SU-DHL-6 (cell line): ENCODE results near the gene KRT16.

Source experiments
- H2AFZ ChIP-seq: fragments of 200-600 bp; sonication (generic); 2 replicates; pipeline ENCODE4 v1.6.1; 2014; ENCODE audit warnings: low read depth, mild to moderate bottlenecking, moderate library complexity, mixed read lengths, antibody characterized with exemption, low read length; ENCODE audit not compliant: severe bottlenecking
- H3F3A ChIP-seq: fragments of 200-600 bp; shearing (Covaris generic); 2 replicates; pipeline ENCODE4 v1.6.0; 2016; ENCODE audit warnings: antibody characterized with exemption, mild to moderate bottlenecking; ENCODE audit not compliant: insufficient read depth
- H3K27ac ChIP-seq: fragments of 200-600 bp; sonication (generic); 2 replicates; pipeline ENCODE4 v1.5.1; 2016; ENCODE audit warnings: low read depth, mild to moderate bottlenecking, low read length, moderate library complexity, mixed read lengths
- H3K27me3 ChIP-seq: fragments of 200-600 bp; sonication (generic), shearing (Covaris generic); 2 replicates; pipeline ENCODE4 v1.6.0; 2014; ENCODE audit warnings: mild to moderate bottlenecking, low read length
- H3K36me3 ChIP-seq: fragments of 200-600 bp; sonication (generic); 2 replicates; pipeline ENCODE4 v1.6.1; 2014; ENCODE audit warnings: mild to moderate bottlenecking, low read length, mixed read lengths
- H3K4me2 ChIP-seq: fragments of 300-600, 200-600 bp; shearing (Covaris generic), sonication (generic); 2 replicates; pipeline ENCODE4 v1.6.0; 2014; ENCODE audit warnings: low read length, low read depth, mild to moderate bottlenecking; ENCODE audit not compliant: poor library complexity, severe bottlenecking
- H3K4me3 ChIP-seq: fragments of 200-600 bp; sonication (generic); 2 replicates; pipeline ENCODE4 v1.5.1; 2014; ENCODE audit warnings: antibody characterized with exemption, low read length, mild to moderate bottlenecking, mixed read lengths; ENCODE audit not compliant: insufficient read depth, poor library complexity, severe bottlenecking
- H3K79me2 ChIP-seq: fragments of 200-600 bp; sonication (generic); 2 replicates; pipeline ENCODE4 v1.6.1; 2014; ENCODE audit warnings: mild to moderate bottlenecking, low read length, moderate library complexity; ENCODE audit not compliant: insufficient read depth
- H3K9ac ChIP-seq: fragments of 200-600 bp; sonication (generic); 2 replicates; pipeline ENCODE4 v1.7.0; 2014; ENCODE audit warnings: mild to moderate bottlenecking, low read length
- H3K9me2 ChIP-seq: fragments of 200-600 bp; sonication (generic); replicated peaks from 2 replicates; pipeline ENCODE4 v1.6.1; 2014; ENCODE audit warnings: low read length; ENCODE audit not compliant: insufficient read depth
- H3K9me3 ChIP-seq: fragments of 200-600 bp; sonication (generic); 2 replicates; pipeline ENCODE4 v1.6.1; 2014; ENCODE audit warnings: low read length, mixed read lengths; ENCODE audit not compliant: insufficient read depth
- H4K20me1 ChIP-seq: fragments of 200-600 bp; sonication (generic); 2 replicates; pipeline ENCODE4 v1.6.1; 2014; ENCODE audit warnings: low read depth, mild to moderate bottlenecking, antibody characterized with exemption, low read length, moderate library complexity, mixed read lengths
- EZH2phosphoT487 ChIP-seq: fragments of 200-600 bp; sonication (generic), shearing (Covaris generic); conservative IDR thresholded peaks from 2 replicates; pipeline ENCODE4 v1.6.1; 2018; ENCODE audit warnings: mild to moderate bottlenecking, antibody characterized with exemption, low read length, moderate library complexity, mixed read lengths
- TF ChIP-seq, protein P1 (sequence below): fragments of 200-600 bp; sonication (generic); IDR thresholded peaks from one replicate; pipeline ENCODE4 v1.5.1; 2017; ENCODE audit warnings: antibody characterized with exemption, mild to moderate bottlenecking, low read length, moderate library complexity; ENCODE audit not compliant: insufficient read depth, poor library complexity, severe bottlenecking

Gene KRT16

GRCh38 chr17:41571561-41572434 is 40.8 kb downstream of the KRT16 start, which contains the start of gene KRT9:
Gene KRT9 (minus strand): TSS chr17:41572059. CDS start chr17:41571992, 67 bp downstream.
- H3K4me2 ChIP-seq = no peak within 1 kb of the TSS
- H3K27ac ChIP-seq = no peak within 1 kb of the TSS
- H3K4me3 ChIP-seq = no peak within 1 kb of the TSS
- TF ChIP-seq, protein P1, sequence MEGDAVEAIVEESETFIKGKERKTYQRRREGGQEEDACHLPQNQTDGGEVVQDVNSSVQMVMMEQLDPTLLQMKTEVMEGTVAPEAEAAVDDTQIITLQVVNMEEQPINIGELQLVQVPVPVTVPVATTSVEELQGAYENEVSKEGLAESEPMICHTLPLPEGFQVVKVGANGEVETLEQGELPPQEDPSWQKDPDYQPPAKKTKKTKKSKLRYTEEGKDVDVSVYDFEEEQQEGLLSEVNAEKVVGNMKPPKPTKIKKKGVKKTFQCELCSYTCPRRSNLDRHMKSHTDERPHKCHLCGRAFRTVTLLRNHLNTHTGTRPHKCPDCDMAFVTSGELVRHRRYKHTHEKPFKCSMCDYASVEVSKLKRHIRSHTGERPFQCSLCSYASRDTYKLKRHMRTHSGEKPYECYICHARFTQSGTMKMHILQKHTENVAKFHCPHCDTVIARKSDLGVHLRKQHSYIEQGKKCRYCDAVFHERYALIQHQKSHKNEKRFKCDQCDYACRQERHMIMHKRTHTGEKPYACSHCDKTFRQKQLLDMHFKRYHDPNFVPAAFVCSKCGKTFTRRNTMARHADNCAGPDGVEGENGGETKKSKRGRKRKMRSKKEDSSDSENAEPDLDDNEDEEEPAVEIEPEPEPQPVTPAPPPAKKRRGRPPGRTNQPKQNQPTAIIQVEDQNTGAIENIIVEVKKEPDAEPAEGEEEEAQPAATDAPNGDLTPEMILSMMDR = no peak
- TF ChIP-seq EZH2phosphoT487 = no peak
- no peaks in the 10 kb centered on the region for H3F3A ChIP-seq
- no peaks in the 10 kb centered on the region; the same call in 1 of the 2 replicates for H3K9me3 ChIP-seq
- H3K36me3 ChIP-seq = no peaks in the 10 kb centered on the region
- no peaks in the 10 kb centered on the region for H3K27me3 ChIP-seq
- no peaks in the 10 kb centered on the region for H4K20me1 ChIP-seq
- no peaks in the 10 kb centered on the region for H3K79me2 ChIP-seq
- no peak within 1 kb of the TSS for H3K9ac ChIP-seq
- H2AFZ ChIP-seq = no peak within 1 kb of the TSS
- no peaks in the 10 kb centered on the region for H3K9me2 ChIP-seq

GRCh38 chr17:41567317-41567716 is 45.2 kb downstream of the KRT16 start:
- Histone ChIP-seq H3F3A (no peaks in the 10 kb centered on the region), H3K27me3 (no peaks in the 10 kb centered on the region), H2AFZ (no peak overlapping the region), H3K36me3 (no peaks in the 10 kb centered on the region), H3K79me2 (no peaks in the 10 kb centered on the region), H3K4me3 (no peak overlapping the region), H3K9me2 (no peaks in the 10 kb centered on the region), H3K4me2 (no peak overlapping the region), H4K20me1 (no peaks in the 10 kb centered on the region), H3K9me3 (no peaks in the 10 kb centered on the region; the same call in 1 of the 2 replicates), H3K9ac (no peak overlapping the region), H3K27ac (no peak overlapping the region)
- TF ChIP-seq, protein P1 = no peak
- TF ChIP-seq EZH2phosphoT487 = no peak

GRCh38 chr17:41565338-41565737 is 47.2 kb downstream of the KRT16 start:
- H3K79me2 ChIP-seq = no peaks in the 10 kb centered on the region
- no peaks in the 10 kb centered on the region; the same call in 1 of the 2 replicates for H3K9me3 ChIP-seq
- H3F3A ChIP-seq = no peaks in the 10 kb centered on the region
- no peaks in the 10 kb centered on the region for H3K27me3 ChIP-seq
- no peak overlapping the region for H3K4me3 ChIP-seq
- TF ChIP-seq, protein P1 = no peak
- no peak for TF ChIP-seq EZH2phosphoT487
- H3K4me2 ChIP-seq = no peak overlapping the region
- H3K36me3 ChIP-seq = no peaks in the 10 kb centered on the region
- H3K9ac ChIP-seq = no peak overlapping the region
- no peaks in the 10 kb centered on the region for H4K20me1 ChIP-seq
- H3K27ac ChIP-seq = no peak overlapping the region
- H3K9me2 ChIP-seq = no peaks in the 10 kb centered on the region
- no peak overlapping the region for H2AFZ ChIP-seq
